H1 (cell line): ENCODE measurements around the gene ZNF180. TPM values are rescaled to one million over a fixed set of nuclear protein-coding genes. Genes with fewer than 3 reads are reported as not detected.

Source experiments
- CTCF ChIA-PET: fragments of 300-600 bp; sonication (Branson Sonifier 250); formaldehyde crosslinking; loops from one replicate; lab custom pipeline; 2021; ENCODE audit not compliant: partially characterized antibody; lab: Charles Lee
- POLR2A ChIA-PET: fragments of 300-600 bp; sonication (Branson Sonifier 250); formaldehyde crosslinking; loops from one replicate; lab custom pipeline; 2021; ENCODE audit warnings: inconsistent platforms; ENCODE audit not compliant: partially characterized antibody; lab: Charles Lee
- DNase-seq, 2 experiments: peaks; one replicate each; pipeline versions ENCODE4 v3.0.0 to v3.0.0-alpha.2; 2010 to 2022; ENCODE audit warnings: low spot score in 2 of 2, low read depth in 1 of 2, mixed read lengths in 1 of 2
- FAIRE-seq: peaks from 2 replicates; lab custom pipeline; 2011; peaks lifted over from hg19 to GRCh38; lab: Jason Lieb, UNC
- H2AFZ ChIP-seq: 2 replicates; pipeline ENCODE4 v1.8.1; 2012; ENCODE audit warnings: low read length, inconsistent platforms
- H2AK5ac ChIP-seq: 2 replicates; pipeline ENCODE4 v1.6.1; 2013; ENCODE audit warnings: low read depth, low read length
- H2BK120ac ChIP-seq: replicated peaks from 2 replicates; pipeline ENCODE3; 2013; ENCODE audit warnings: low read depth, low read length, inconsistent platforms
- H2BK12ac ChIP-seq: 2 replicates; pipeline ENCODE4 v1.6.1; 2013; ENCODE audit warnings: low read depth, low read length
- H2BK15ac ChIP-seq: 2 replicates; pipeline ENCODE4 v1.6.1; 2013; ENCODE audit warnings: low read length
- H2BK20ac ChIP-seq: 2 replicates; pipeline ENCODE4 v1.6.1; 2013; ENCODE audit warnings: low read length
- H2BK5ac ChIP-seq: 2 replicates; pipeline ENCODE4 v1.6.1; 2013; ENCODE audit warnings: low read depth, low read length
- H3K14ac ChIP-seq: 2 replicates; pipeline ENCODE4 v1.6.1; 2013; ENCODE audit warnings: inconsistent platforms; ENCODE audit not compliant: insufficient read length
- H3K18ac ChIP-seq: 2 replicates; pipeline ENCODE4 v1.6.1; 2013; ENCODE audit warnings: low read length; ENCODE audit errors: extremely low read depth
- H3K23ac ChIP-seq: 2 replicates; pipeline ENCODE4 v1.6.1; 2013; ENCODE audit warnings: inconsistent platforms; ENCODE audit not compliant: insufficient read length
- H3K23me2 ChIP-seq: 2 replicates; pipeline ENCODE4 v1.6.1; 2013; ENCODE audit warnings: low read depth, low read length
- H3K27ac ChIP-seq: 2 replicates; pipeline ENCODE4 v1.6.1; 2011; ENCODE audit warnings: low read depth, low read length, inconsistent platforms
- H3K27me3 ChIP-seq, 4 experiments: replicated peaks in 1 of 4; 1 replicate in 1 of 4; 2 replicates in 3 of 4; pipeline versions ENCODE4 v1.6.1 to v1.8.1; 2011 to 2013; ENCODE audit warnings: low read length in 3 of 4, mild to moderate bottlenecking in 3 of 4, inconsistent platforms in 2 of 4, mixed read lengths in 2 of 4, moderate library complexity in 1 of 4; ENCODE audit not compliant: control insufficient read depth in 3 of 4, insufficient read depth in 3 of 4; ENCODE audit errors: extremely low read depth in 1 of 4
- H3K36me3 ChIP-seq, 4 experiments: 2 replicates each; pipeline versions ENCODE4 v1.6.1 to v1.8.1; 2011 to 2013; ENCODE audit warnings: mild to moderate bottlenecking in 4 of 4, low read length in 3 of 4, moderate library complexity in 2 of 4, control low read depth in 1 of 4, inconsistent platforms in 1 of 4; ENCODE audit not compliant: insufficient read depth in 4 of 4, control insufficient read depth in 2 of 4
- H3K4ac ChIP-seq: replicated peaks from 2 replicates; pipeline ENCODE3; 2013; ENCODE audit warnings: low read length, low read depth, mixed read lengths, inconsistent platforms; ENCODE audit not compliant: insufficient read length
- H3K4me1 ChIP-seq, 4 experiments: replicated peaks in 1 of 4; 1 replicate in 1 of 4; 2 replicates in 3 of 4; pipeline versions ENCODE4 v1.6.1 to v1.8.1; 2011 to 2013; ENCODE audit warnings: low read length in 3 of 4, inconsistent platforms in 2 of 4, mixed read lengths in 1 of 4; ENCODE audit not compliant: insufficient read depth in 4 of 4, control insufficient read depth in 3 of 4
- H3K4me2 ChIP-seq, 2 experiments: 2 replicates each; pipeline versions ENCODE4 v1.6.1 to v1.8.1; 2011 to 2013; ENCODE audit warnings: low read depth in 2 of 2, low read length in 2 of 2, control low read depth in 1 of 2, inconsistent platforms in 1 of 2, mild to moderate bottlenecking in 1 of 2; ENCODE audit not compliant: insufficient read depth in 1 of 2
- H3K4me3 ChIP-seq, 4 experiments: fragments of 200-600, 300-600 bp in 1 of 4; sonication (generic), shearing (Covaris generic), sonication (Bioruptor Twin) in 1 of 4; 2 replicates each; pipeline versions ENCODE4 v1.5.1 to v1.8.1; 2011 to 2016; ENCODE audit warnings: low read length in 4 of 4, low read depth in 3 of 4, control low read depth in 2 of 4, inconsistent platforms in 2 of 4, mild to moderate bottlenecking in 2 of 4, mixed read lengths in 1 of 4, moderate library complexity in 1 of 4; ENCODE audit not compliant: insufficient read depth in 2 of 4; ENCODE audit errors: extremely low read depth in 1 of 4
- H3K56ac ChIP-seq: replicated peaks from 2 replicates; pipeline ENCODE3; 2013; ENCODE audit warnings: low read depth, mild to moderate bottlenecking, mixed read lengths, low read length, inconsistent platforms; ENCODE audit not compliant: insufficient read length
- H3K79me1 ChIP-seq: 2 replicates; pipeline ENCODE4 v1.6.1; 2013; ENCODE audit warnings: low read depth, low read length, control low read depth
- H3K79me2 ChIP-seq, 2 experiments: 2 replicates each; pipeline versions ENCODE4 v1.6.1 to v1.8.1; 2012 to 2013; ENCODE audit warnings: low read length in 2 of 2, mild to moderate bottlenecking in 2 of 2, inconsistent platforms in 1 of 2; ENCODE audit not compliant: insufficient read depth in 2 of 2, control insufficient read depth in 1 of 2
- H3K9ac ChIP-seq, 4 experiments: replicated peaks in 1 of 4; 1 replicate in 1 of 4; 2 replicates in 3 of 4; pipeline versions ENCODE4 v1.6.1 to v1.8.1; 2011 to 2013; ENCODE audit warnings: low read depth in 3 of 4, low read length in 3 of 4, control low read depth in 2 of 4, mild to moderate bottlenecking in 2 of 4, moderate library complexity in 2 of 4, inconsistent platforms in 1 of 4; ENCODE audit errors: extremely low read depth in 1 of 4
- H3K9me3 ChIP-seq, 2 experiments: 2 replicates each; pipeline versions ENCODE4 v1.6.1 to v1.8.1; 2012 to 2013; ENCODE audit warnings: mild to moderate bottlenecking in 2 of 2, moderate library complexity in 2 of 2, control low read depth in 1 of 2, inconsistent platforms in 1 of 2, low read depth in 1 of 2, low read length in 1 of 2, mixed read lengths in 1 of 2; ENCODE audit not compliant: insufficient read depth in 2 of 2
- H4K20me1 ChIP-seq, 2 experiments: replicated peaks in 1 of 2; 2 replicates each; pipeline versions ENCODE3 to v1.8.1; 2011 to 2013; ENCODE audit warnings: inconsistent platforms in 2 of 2, low read length in 2 of 2, mild to moderate bottlenecking in 1 of 2; ENCODE audit not compliant: insufficient read depth in 2 of 2, control insufficient read depth in 1 of 2
- H4K5ac ChIP-seq: 2 replicates; pipeline ENCODE4 v1.6.1; 2013; ENCODE audit warnings: low read length, low read depth, mixed read lengths, inconsistent platforms; ENCODE audit not compliant: insufficient read length
- H4K8ac ChIP-seq: 2 replicates; pipeline ENCODE4 v1.8.0; 2013; ENCODE audit warnings: mild to moderate bottlenecking, moderate library complexity, low read length, inconsistent platforms; ENCODE audit not compliant: insufficient read depth; ENCODE audit errors: extremely low read depth
- H4K91ac ChIP-seq: replicated peaks from 2 replicates; pipeline ENCODE3; 2013; ENCODE audit warnings: low read length, mixed read lengths, inconsistent platforms; ENCODE audit not compliant: insufficient read length
- WGBS, 2 experiments: shearing (Covaris generic) in 1 of 2; methylation state at CpG; one replicate each; pipeline versions ENCODE4 v1.1.6 to v1.1.7; 2013 to 2015; ENCODE audit warnings: low lambda C conversion rate in 2 of 2, mixed read lengths in 2 of 2, inconsistent platforms in 1 of 2, low coverage in 1 of 2, missing lambda C conversion rate in 1 of 2; ENCODE audit not compliant: insufficient replicate concordance in 2 of 2, insufficient coverage in 1 of 2, insufficient read length in 1 of 2; ENCODE audit errors: extremely low coverage in 1 of 2, missing lambda C conversion rate in 1 of 2; 5-methylcytosine and 5-hydroxymethylcytosine counted together
- polyA plus RNA-seq, 7 experiments: library from polyadenylated mRNA; depleted of rRNA in 3 of 7; stranded (reverse) in 5 of 7; unstranded in 2 of 7; fragments of >200 nt in 5 of 7; fragments of 200-250 nt in 2 of 7; gene quantifications; 1 replicate in 5 of 7; 2 replicates in 1 of 7; 4 replicates in 1 of 7; pipeline versions ENCODE4 v1.2.1 to v1.2.3, GENCODE V29; 2011 to 2013; ENCODE audit warnings: missing spikeins in 2 of 7, mixed read lengths in 2 of 7
- total RNA-seq: library from RNA; stranded (reverse); fragmentation: NEBNext Ultra II Directional; extraction: Animal tissue kit (Norgen Biotek cat#: 25700); gene quantifications from 2 replicates; pipeline ENCODE4 v1.2.1, GENCODE V29; 2021

ZNF180 gene
- total and polyA plus RNA-seq, 2 of the 8 experiments (the other 6 are each of a cell fraction or from before 2014, with no cell fraction given), result 1.3 to 8.5 TPM

- H2AFZ ChIP-seq, result no peak overlapping the region
- ChIA-PET POLR2A (no interaction called here), CTCF (no interaction called here)
- 95% methylated on average over 18 of the region's 18 CpGs; no CpG with 5 or more reads in 1 of the 2 experiments for WGBS, 2 experiments
- DNase-seq (no peak), FAIRE-seq (no peak)
- H4K5ac ChIP-seq, result no peak overlapping the region
- no peak overlapping the region for H2AK5ac ChIP-seq
- H3K14ac ChIP-seq, result no peak overlapping the region
- H2BK5ac ChIP-seq, result no peak overlapping the region
- no peak overlapping the region for H2BK12ac ChIP-seq
- no peak overlapping the region for H4K91ac ChIP-seq
- no peak overlapping the region for H2BK20ac ChIP-seq
- H3K9me3 ChIP-seq, result peaks cover 38 to 48% of the 10 kb centered on the region in 2 experiments
- H2BK15ac ChIP-seq, result no peak overlapping the region
- H3K56ac ChIP-seq, result no peak overlapping the region
- no peaks in the 10 kb centered on the region for H3K79me2 ChIP-seq
- H4K20me1 ChIP-seq, result no peaks in the 10 kb centered on the region
- no peaks in the 10 kb centered on the region; a peak in 1 of 7 replicates for H3K4me1 ChIP-seq
- H3K27me3 ChIP-seq, result no peaks in the 10 kb centered on the region
- no peak overlapping the region for H3K18ac ChIP-seq
- no peak overlapping the region for H3K4ac ChIP-seq
- no peak overlapping the region for H4K8ac ChIP-seq
- H3K27ac ChIP-seq, result no peak overlapping the region
- H3K9ac ChIP-seq, result no peak overlapping the region
- H3K4me3 ChIP-seq, result no peak overlapping the region
- no peaks in the 10 kb centered on the region for H3K36me3 ChIP-seq
- no peak overlapping the region for H3K23ac ChIP-seq
- no peaks in the 10 kb centered on the region for H3K79me1 ChIP-seq
- H3K4me2 ChIP-seq, result no peak overlapping the region
- H2BK120ac ChIP-seq, result no peak overlapping the region
- peaks cover 2% of the 10 kb centered on the region; the same call in 1 of the 2 replicates for H3K23me2 ChIP-seq
Observed at GRCh38 chr19:44451687-44452086, 48.6 kb downstream of the ZNF180 start.
